ENCODE results near the gene RNF39. TPM values are rescaled to one million over a fixed set of nuclear protein-coding genes. Genes with fewer than 3 reads are reported as not detected.

Gene RNF39
- total and polyA plus RNA-seq, 2 of the 13 experiments (the other 11 are each of a cell fraction or from before 2014, with no cell fraction given), result 0.13 to 1.8 TPM

DNA sequence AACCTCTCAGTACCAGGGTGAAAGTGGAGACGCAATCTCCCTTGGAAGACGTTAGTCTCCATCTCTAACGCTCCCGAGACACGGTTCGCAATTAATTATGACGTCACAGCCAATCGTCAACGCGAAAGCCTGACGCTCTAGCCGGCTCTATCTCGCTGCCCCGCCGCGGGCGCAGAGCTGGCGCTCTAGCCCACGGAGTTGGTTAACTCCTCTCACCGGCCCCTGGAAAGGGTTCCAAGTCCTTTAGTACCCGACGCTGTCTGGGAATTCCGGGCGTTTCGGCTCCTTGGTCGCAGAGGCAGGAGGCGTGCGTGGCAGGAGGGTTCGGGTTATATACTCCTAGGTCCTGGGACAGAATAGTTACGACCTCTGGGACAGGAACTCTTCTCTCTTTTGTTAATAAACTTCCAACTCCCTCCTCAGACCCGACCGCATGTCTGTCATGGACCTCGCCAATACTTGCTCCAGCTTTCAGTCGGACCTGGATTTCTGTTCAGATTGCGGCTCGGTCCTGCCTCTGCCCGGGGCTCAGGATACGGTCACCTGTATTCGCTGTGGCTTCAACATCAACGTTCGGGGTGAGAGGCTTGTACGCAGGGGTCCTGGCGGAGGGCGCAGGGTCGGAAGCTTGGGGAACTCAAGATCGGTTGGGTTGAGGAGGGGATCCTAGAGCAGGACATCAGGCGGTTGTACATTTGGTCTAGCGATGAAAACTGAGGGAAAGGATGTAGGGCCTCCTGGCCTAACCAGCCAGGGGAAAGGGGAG, 14.3 kb downstream of the RNF39 start, which contains the start of gene POLR1H (continued):
- TF ChIP-seq, protein P1, sequence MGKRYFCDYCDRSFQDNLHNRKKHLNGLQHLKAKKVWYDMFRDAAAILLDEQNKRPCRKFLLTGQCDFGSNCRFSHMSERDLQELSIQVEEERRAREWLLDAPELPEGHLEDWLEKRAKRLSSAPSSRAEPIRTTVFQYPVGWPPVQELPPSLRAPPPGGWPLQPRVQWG (CRISPR knock-in tag; IDR thresholded peaks at IDR 0.05; ENCODE audit: borderline replicate concordance, low read depth), result no peak
- TF ChIP-seq NR3C1 (CRISPR knock-in tag; IDR thresholded peaks at IDR 0.05) (no peak), ZNF124 (CRISPR knock-in tag; IDR thresholded peaks at IDR 0.05) (peak; percentile 73), POLR2AphosphoS5 (IDR thresholded peaks at IDR 0.05; ENCODE audit: low read depth, low read length) (peak; percentile 98), ZNF790 (CRISPR knock-in tag; IDR thresholded peaks at IDR 0.05; ENCODE audit: borderline replicate concordance) (peak; percentile 86), ZNF570 (CRISPR knock-in tag; IDR thresholded peaks at IDR 0.05; ENCODE audit: borderline replicate concordance) (no peak), TSC22D2 (CRISPR knock-in tag; IDR thresholded peaks at IDR 0.05; ENCODE audit: borderline replicate concordance) (peak; percentile 75; the same call in 1 of the 2 replicates), SRF (IDR thresholded peaks at IDR 0.05; ENCODE audit: low read depth, low read length) (peak; percentile 50; the same call in 1 of the 2 replicates), ZNF224 (CRISPR knock-in tag; IDR thresholded peaks at IDR 0.05) (peak; percentile 62; the same call in 1 of the 2 replicates), ZSCAN29 (CRISPR knock-in tag; conservative IDR thresholded peaks at IDR 0.05) (peak; percentile 80; the same call in 1 of the 2 replicates), LCORL (IDR thresholded peaks at IDR 0.05) (no peak), LCORL (CRISPR knock-in tag; IDR thresholded peaks at IDR 0.05) (peak; percentile 72; the same call in 1 of the 2 replicates), ZNF879 (CRISPR knock-in tag; IDR thresholded peaks at IDR 0.05) (peak; percentile 71; the same call in 1 of the 2 replicates), MIXL1 (CRISPR knock-in tag; IDR thresholded peaks at IDR 0.05) (peak; percentile 100), ZNF263 (CRISPR knock-in tag; IDR thresholded peaks at IDR 0.05) (peak; percentile 70), GABPB1 (CRISPR knock-in tag; IDR thresholded peaks at IDR 0.05) (peak; percentile 90), PAX8 (CRISPR knock-in tag; IDR thresholded peaks at IDR 0.05; ENCODE audit: borderline replicate concordance) (no peak)
- TF ChIP-seq, protein P2, sequence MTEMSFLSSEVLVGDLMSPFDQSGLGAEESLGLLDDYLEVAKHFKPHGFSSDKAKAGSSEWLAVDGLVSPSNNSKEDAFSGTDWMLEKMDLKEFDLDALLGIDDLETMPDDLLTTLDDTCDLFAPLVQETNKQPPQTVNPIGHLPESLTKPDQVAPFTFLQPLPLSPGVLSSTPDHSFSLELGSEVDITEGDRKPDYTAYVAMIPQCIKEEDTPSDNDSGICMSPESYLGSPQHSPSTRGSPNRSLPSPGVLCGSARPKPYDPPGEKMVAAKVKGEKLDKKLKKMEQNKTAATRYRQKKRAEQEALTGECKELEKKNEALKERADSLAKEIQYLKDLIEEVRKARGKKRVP (CRISPR knock-in tag; IDR thresholded peaks at IDR 0.05), result peak in 1 of 2 experiments; percentile 36; a peak in 1 of 4 replicates
- TF ChIP-seq, protein P3, sequence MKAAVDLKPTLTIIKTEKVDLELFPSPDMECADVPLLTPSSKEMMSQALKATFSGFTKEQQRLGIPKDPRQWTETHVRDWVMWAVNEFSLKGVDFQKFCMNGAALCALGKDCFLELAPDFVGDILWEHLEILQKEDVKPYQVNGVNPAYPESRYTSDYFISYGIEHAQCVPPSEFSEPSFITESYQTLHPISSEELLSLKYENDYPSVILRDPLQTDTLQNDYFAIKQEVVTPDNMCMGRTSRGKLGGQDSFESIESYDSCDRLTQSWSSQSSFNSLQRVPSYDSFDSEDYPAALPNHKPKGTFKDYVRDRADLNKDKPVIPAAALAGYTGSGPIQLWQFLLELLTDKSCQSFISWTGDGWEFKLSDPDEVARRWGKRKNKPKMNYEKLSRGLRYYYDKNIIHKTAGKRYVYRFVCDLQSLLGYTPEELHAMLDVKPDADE (CRISPR knock-in tag; IDR thresholded peaks at IDR 0.05), result no peak
- TF ChIP-seq, protein P4, sequence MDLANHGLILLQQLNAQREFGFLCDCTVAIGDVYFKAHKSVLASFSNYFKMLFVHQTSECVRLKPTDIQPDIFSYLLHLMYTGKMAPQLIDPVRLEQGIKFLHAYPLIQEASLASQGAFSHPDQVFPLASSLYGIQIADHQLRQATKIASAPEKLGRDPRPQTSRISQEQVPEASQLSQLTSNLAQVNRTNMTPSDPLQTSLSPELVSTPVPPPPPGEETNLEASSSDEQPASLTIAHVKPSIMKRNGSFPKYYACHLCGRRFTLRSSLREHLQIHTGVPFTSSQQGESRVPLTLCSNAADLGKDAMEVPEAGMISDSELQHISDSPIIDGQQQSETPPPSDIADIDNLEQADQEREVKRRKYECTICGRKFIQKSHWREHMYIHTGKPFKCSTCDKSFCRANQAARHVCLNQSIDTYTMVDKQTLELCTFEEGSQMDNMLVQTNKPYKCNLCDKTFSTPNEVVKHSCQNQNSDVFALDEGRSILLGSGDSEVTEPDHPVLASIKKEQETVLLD (CRISPR knock-in tag; IDR thresholded peaks at IDR 0.05; ENCODE audit: low read depth), result no peak; the same call in 1 of the 2 replicates
- TF ChIP-seq, protein P5, sequence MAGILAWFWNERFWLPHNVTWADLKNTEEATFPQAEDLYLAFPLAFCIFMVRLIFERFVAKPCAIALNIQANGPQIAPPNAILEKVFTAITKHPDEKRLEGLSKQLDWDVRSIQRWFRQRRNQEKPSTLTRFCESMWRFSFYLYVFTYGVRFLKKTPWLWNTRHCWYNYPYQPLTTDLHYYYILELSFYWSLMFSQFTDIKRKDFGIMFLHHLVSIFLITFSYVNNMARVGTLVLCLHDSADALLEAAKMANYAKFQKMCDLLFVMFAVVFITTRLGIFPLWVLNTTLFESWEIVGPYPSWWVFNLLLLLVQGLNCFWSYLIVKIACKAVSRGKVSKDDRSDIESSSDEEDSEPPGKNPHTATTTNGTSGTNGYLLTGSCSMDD (CRISPR knock-in tag; IDR thresholded peaks at IDR 0.05), result no peak
- TF ChIP-seq, protein P6, sequence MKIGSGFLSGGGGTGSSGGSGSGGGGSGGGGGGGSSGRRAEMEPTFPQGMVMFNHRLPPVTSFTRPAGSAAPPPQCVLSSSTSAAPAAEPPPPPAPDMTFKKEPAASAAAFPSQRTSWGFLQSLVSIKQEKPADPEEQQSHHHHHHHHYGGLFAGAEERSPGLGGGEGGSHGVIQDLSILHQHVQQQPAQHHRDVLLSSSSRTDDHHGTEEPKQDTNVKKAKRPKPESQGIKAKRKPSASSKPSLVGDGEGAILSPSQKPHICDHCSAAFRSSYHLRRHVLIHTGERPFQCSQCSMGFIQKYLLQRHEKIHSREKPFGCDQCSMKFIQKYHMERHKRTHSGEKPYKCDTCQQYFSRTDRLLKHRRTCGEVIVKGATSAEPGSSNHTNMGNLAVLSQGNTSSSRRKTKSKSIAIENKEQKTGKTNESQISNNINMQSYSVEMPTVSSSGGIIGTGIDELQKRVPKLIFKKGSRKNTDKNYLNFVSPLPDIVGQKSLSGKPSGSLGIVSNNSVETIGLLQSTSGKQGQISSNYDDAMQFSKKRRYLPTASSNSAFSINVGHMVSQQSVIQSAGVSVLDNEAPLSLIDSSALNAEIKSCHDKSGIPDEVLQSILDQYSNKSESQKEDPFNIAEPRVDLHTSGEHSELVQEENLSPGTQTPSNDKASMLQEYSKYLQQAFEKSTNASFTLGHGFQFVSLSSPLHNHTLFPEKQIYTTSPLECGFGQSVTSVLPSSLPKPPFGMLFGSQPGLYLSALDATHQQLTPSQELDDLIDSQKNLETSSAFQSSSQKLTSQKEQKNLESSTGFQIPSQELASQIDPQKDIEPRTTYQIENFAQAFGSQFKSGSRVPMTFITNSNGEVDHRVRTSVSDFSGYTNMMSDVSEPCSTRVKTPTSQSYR (CRISPR knock-in tag; IDR thresholded peaks at IDR 0.05; ENCODE audit: borderline replicate concordance), result no peak; the same call in 1 of the 2 replicates

All from HepG2 (cell line).